GM12864 (cell line): Measurements from ENCODE around the gene PCED1A.

Experiments used
- DNase-seq: peaks from one replicate; pipeline ENCODE4 v3.0.0-alpha.2; 2011; ENCODE audit warnings: low read depth
- H3K4me3 ChIP-seq: 2 replicates; pipeline ENCODE4 v1.5.1; 2011; ENCODE audit warnings: mild to moderate bottlenecking, low read depth, low read length, control low read depth
- CTCF ChIP-seq: IDR thresholded peaks from 2 replicates; pipeline ENCODE4 v1.5.1; 2011; ENCODE audit warnings: low read depth, mild to moderate bottlenecking, moderate library complexity, low read length, control low read depth, inconsistent platforms; ENCODE audit errors: missing control alignments

The PCED1A gene

GRCh38 chr20:2840138-2840966 lies at the start of gene PCED1A, which contains the start of gene VPS16:
PCED1A (minus strand) TSS chr20:2840655; CDS start chr20:2839912, 743 bp downstream.
VPS16 (plus strand) TSS chr20:2840745; CDS start chr20:2840775, 30 bp downstream.
- no peak for TF ChIP-seq CTCF
- peak; percentile 63 for DNase-seq
- peak within 1 kb of the TSS; percentile 73 for H3K4me3 ChIP-seq

GRCh38 chr20:2889797-2890196 lies 49.3 kb upstream of the PCED1A start:
- no peak overlapping the region for H3K4me3 ChIP-seq
- DNase-seq = no peak
- no peak for TF ChIP-seq CTCF

GRCh38 chr20:2889209-2889608 lies 48.8 kb upstream of the PCED1A start:
- no peak for DNase-seq
- H3K4me3 ChIP-seq = no peak overlapping the region
- no peak for TF ChIP-seq CTCF

- no peak overlapping the region for H3K4me3 ChIP-seq
Observed at GRCh38 chr20:2888224-2888955, 47.9 kb upstream of the PCED1A start.

GRCh38 chr20:2887715-2888114 lies 47.3 kb upstream of the PCED1A start:
- no peak for TF ChIP-seq CTCF
- no peak for DNase-seq
- H3K4me3 ChIP-seq = no peak overlapping the region

More at GRCh38 chr20:2888224-2888955, 47.9 kb upstream of the PCED1A start:
- no peak for TF ChIP-seq CTCF
- no peak for DNase-seq

GRCh38 chr20:2883726-2884637 lies 43.5 kb upstream of the PCED1A start:
- no peak for TF ChIP-seq CTCF

More at GRCh38 chr20:2883726-2884637, 43.5 kb upstream of the PCED1A start:
- no peak for DNase-seq
- H3K4me3 ChIP-seq = no peak overlapping the region
